T follicular helper cell (primary cell): ENCODE data around the gene ZNF605.
"Not testable (repeated sequence)": the region's sequence is repeated elsewhere in the genome, so short reads cannot be mapped to it uniquely, and the experiment has no call there.

Experiments used
- DNase-seq: peaks from one replicate; pipeline ENCODE4 v3.0.0-alpha.2; 2020; ENCODE audit warnings: low read depth
- total RNA-seq, 2 experiments: gene quantifications; one replicate each; lab custom pipeline; 2026; lab: John Stamatoyannopoulos, UW

ZNF605 gene
- total RNA-seq: 10.1 to 20.4 reads per million in 2 experiments

DNA sequence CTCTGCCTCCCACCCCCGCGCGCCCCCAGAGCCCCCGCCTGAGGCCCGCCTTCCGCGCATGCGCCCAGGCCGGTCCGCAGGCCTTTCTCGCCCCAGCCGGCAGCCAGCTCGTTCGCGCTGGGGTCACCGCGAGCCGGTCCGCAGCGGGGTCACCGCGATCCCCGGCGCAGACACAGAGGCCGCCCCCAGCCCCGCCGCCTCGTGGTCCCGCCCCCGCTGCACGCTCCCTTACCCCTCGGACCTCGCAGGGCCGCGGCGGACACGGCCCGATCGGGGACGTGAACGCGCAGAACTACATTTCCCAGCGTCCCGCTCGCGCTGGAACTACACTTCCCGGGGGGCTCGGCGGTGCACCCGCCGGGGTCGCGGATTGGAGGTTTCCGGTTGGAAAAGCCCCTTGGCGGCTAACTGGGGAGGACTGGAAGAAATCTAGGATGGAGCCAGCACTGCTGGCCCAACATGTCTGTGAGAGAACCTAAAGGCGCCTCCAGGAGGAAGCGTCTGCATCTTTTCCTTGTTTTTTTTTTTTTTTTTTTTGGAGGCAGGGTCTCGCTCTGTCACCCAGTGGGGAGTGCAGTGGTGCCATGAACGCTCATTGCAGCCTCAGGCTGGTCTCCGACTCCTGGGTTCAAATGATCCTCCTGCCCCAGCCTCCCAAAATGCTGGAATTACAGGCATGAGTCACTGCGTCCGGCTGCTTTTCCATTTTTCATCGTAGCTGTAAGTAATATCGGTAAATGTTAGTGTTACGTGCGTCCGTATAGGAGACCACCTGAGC lies at the start of gene ZNF605:
Gene ZNF605, minus strand, starts transcription at position 296 of the 778 bp plus-strand sequence. CDS start 10,671 bp downstream, outside the sequence.
- DNase-seq: peak; percentile 78

DNA sequence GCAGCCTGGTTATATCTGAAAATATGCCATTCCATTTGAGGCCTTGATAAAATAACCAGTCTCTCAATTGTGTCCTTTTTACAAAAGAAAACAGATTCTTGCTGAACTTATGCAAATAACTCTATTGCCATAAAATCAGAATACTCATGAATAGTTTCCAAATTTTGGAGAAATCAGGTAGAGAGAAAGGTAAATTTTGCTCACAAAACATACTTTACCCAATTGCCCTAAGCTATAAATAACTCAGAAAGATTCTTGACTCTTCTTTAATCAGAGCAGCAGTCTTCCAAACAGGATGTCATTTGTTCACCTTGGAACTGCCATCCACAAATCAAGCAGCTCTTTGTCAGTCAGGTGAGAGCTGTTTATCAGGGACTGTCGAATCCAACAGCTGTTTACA lies 42.6 kb upstream of the ZNF605 start:
- DNase-seq: no peak

DNA sequence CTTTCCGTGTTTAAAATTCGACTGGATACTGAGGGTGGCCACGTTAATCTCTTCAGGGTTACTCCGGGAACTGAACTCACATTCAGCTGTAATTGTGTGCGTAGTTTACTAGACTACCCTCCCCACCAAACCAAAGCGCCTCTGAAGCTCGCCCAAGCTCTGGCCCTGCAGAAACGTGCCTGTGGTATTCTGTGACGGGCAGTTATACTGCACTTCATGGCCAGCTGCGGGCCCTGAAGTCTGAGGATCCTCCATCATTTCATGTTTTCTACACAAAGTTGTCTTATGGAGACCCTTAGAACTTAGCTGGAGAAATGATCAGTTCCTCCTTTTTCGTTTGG lies 30.7 kb upstream of the ZNF605 start:
- no peak for DNase-seq

DNA sequence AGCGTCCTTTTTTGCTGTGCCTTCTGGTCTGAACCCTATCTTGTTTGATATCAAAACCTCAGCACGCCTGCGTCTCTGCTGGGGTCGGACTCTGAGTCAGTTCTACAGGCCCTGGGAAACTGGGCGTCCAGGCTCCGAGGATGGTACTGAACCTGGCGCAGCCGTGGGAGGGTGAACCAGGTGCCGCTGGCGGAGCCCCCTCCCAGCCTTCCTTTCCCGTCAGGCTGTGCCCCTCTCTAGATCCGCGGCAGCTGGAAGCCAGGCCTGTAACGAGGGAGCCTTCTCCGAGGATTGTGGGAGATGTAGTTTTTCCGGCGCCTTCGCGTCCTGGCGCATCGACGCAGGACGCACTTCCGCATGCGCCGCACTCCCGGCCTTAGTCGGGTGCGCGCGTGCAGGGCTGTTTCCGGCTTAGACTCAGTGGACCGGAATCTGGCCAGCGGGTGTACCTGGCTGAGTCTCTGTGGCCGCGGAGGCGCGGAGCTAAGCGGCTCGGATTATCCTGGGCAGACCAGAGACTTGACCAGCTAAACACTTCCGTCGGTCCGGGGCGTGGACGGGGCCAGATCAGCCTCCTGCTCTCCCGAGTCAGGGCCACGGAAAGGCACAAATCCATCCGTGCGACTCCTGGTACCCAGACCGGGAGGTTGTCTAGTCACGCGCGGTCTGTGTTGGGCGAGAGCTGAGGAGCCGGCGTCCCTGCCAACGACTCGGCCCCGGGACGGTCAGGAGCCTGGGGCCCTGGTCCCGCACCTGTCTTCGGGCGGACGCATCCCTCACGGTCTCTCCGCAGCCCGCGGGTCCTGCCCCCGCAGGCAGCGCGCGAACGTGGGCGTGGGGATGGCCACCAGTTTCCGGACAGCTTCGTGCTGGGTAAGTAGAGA lies 30.1 kb upstream of the ZNF605 start, which contains the start of gene ZNF26:
Gene ZNF26, plus strand, starts transcription at position 367 of the 884 bp plus-strand sequence. Its CDS starts 474 bp downstream, at position 841.
- DNase-seq: peak; percentile 83

DNA sequence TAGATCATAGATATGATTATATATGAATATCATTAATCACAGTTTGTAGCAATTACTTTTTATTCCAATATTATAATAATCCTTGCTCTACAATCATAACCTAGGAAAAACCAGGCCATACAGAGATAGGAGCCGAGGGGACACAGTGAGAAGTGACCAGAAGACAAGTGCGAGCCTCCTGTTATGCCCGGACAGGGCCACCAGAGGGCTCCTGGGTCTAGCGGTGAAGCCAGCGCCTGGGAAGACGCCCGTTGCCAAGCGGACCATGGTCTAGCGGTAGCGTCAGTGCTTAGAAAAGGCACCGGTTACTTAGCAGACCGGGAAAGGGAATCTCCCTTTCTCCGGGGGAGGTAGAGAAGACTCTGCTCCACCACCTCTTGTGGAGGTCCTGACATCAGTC lies 20.8 kb upstream of the ZNF605 start:
- DNase-seq: not testable (repeated sequence)

DNA sequence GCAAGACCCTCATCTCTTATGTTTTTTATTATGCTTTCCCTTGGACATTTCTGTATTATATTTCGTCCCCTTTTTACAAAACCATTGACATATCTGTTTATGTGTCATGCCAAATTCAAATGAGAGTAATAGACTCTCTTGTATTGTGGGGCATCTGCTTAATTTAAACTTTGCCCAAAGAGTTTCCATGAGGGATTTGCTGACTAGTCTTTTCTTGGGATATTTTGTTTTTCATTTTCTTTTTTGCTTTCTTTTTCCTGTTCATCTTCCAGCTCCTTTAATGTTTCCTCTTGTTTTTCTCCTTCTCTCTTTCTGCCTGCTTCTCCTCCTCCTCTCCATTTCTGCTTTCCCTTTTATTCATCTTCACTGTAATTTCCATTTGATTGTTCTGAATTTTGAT lies 16.3 kb upstream of the ZNF605 start:
- DNase-seq: no peak

DNA sequence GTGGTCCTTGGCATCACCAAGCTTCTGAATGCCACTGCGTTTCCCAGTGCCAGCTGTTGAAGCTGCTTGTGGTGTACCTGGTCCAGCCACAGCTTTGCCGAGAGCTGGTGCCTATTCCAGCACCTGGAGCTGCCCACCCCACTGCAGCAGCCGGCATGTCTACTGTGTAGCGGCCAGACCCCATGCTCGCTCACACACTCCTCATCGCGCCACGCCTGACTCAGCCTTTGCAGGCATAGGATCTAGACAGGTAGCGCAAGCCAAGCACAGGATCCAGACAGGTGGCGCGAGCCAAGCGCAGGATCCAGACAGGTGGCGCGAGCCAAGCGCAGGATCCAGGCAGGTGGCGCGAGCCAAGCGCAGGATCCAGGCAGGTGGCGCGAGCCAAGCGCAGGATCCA lies 11.6 kb upstream of the ZNF605 start:
- DNase-seq: no peak

DNA sequence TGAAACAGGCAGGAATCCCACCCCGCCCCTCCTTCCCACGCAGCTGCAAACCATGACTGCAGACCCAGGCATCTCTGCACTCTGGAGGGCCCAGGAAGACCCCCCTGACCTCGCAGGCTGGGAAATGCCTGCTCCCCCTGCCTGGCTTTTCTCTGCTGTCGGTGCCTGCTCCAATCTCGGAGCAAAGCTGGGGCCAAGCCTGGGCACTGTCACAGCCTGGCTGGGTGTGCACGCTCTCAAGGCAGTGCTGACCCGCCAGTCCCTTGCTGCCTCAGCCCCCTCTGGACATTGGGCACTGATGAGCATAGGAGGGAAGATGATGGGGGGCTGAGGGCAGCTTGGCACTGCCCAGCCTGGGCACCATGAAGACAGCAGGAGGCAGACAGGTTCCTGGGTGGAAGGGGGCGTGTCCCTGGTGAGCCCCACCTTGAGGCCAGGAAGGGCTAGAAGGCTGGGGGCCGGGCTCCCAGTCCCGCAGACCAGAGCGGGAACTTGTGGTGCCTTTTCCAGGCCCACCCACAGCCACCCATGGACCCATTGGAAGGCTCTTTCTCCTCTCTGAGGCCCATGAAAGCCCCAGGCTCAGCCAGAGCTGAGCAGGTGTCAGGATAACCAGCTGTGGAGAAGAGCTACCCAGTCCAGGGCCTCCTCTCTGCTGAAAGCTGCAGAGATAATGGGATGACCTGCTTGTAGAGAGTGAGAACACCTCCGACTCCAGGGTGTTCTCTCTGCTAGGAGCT lies 10.7 kb upstream of the ZNF605 start:
- no peak for DNase-seq

DNA sequence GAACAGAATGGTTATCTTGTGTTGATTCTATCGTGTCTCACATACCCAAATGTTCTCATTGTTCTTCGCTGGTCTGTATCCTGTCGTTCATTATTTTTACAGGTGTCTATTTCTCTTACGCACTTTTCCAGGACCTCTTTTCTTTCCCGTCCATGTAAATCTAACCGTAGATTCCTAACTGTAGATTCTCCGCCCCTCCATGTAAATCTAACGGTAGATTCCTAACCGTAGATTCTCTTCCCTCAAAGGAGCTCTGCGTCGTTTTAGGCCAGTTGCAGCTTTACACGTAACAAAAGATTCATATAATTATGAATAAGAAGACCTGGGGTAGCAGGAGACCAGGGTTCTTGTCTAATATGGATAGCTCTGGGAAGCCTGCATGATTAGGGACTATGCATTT lies 9.7 kb upstream of the ZNF605 start:
- DNase-seq: no peak

DNA sequence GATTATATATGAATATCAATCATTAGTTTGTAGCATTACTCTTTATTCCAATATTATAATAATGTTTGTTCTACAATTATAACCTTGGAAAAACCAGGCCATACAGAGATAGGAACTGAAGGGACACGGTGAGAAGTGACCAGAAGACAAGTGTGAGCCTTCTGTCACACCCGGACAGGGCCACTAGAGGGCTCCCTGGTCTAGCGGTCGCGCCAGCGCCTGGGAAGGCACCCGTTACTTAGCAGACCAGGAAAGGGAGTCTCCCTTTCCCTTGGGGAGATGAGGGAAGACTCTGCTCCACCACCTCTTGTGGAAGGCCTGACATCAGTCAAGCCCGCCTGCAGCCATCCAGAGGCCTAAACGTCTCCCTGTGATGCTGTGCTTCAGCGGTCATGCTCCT lies 7.8 kb upstream of the ZNF605 start:
- not testable (repeated sequence) for DNase-seq

DNA sequence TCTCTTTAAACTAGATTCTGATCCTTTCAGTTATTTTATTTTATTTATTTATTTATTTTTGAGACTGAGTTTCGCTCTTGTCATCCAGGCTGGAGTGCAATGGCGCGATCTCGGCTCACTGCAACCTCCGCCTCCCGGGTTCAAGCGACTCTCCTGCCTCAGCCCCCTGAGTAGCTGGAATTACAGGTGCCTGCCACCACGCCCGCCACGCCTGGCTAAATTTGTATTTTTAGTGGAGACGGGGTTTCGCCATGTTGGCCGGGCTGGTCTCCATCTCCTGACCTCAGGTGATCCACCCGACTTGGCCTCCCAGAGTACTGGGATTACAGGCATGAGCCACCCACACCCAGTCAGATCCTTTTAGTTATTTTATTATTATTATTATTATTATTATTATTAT lies 5.7 kb upstream of the ZNF605 start:
- not testable (repeated sequence) for DNase-seq

DNA sequence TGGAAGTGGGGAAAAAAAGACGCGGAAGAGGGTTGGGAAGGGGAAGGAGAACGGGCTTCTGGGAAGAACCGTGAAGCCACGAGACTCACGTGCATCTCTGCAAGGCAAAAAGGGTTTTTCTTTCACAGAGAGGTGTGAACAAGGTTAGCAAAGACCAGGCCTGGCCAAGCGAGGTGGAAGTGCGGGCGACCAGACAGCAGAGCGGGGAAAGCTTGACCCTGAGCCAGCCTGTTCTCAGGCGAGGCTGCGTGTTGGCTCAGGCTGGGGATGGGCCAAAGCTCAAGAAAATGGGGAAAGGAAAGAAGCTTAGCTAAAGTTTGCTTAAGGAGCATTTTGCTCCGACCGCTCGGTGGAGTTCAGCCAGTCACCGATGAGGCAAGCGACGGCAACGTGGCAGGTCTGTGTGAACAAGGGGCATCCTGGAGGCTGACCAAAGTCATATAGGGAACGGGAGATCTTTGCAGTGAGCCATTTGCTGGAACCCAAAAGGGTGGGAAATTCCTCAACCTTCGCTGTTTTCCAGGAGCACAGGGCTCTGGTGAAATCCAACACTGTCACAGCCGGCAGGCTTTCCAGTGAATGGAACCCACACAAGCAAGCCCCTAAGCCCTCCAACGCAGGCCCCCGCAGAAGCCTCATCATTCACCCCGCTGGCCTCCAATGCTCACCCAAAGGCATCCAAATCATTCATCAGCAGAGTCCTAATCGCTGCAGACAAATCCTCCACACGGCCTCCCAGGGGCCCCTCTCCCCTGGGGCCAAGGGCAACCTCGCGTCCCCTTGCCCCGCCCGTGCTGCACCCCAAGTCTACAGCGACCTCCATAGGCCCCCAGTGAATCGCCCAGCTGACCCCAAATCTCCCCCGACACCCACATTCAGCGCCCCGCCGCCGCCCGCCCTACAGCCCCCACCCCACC lies 754 bp downstream of the ZNF605 start:
- peak; percentile 10 for DNase-seq

DNA sequence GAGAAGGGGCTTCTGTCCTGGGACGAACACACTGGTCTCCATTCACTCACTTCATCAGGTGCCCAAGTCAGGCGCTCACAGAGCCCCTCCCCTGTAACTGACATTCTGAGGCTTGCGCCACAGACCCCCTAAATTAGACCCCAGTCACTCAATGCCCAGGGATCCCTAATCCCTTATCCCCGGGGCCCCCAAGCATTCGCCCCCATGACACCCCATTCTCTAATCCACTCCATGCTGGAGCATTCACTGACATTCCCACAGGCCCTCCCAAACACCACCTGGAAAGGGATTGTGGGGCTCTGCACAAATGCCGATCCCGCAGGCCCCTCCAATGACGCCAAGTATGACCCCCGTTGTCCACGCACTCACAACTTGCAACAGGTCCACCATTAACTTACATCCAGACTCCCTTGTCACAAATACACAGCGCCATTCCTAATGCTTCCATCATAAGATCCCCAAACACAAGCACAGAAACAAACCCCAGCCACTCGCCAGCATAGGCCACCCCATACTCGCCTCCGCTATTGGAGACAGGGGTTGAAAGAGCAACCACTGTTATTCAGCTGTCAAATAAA lies 1.5 kb downstream of the ZNF605 start:
- DNase-seq: no peak

DNA sequence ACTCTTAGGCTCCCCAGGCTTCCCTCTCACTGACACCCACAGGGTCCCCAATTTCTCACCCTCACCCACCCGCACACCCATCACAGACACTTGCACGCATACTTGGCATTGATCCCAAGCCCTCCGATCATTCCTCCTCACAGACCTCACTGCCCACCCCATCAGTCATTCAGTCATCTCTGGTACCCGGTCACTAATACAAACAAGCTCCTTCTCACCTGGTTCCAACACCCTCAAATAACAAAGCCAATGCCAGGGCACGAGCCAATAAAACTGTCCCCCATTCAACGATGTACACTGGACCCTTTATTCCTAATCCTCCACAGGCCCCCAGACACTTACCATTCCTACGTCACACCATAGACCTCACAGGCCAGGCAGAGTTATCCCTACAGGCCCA lies 2.3 kb downstream of the ZNF605 start:
- DNase-seq: no peak

DNA sequence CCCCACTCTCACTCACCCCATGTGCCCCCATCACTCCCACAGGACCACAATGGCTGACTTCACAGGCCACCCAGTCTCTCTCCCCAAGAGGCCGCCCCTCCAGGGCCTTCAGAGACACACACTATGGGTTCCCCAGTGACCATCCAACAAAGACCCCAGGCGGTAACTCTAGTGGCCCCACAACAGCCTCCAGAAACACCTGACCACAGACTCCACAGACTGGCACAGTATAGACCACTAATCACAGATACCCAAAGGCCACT lies 3.0 kb downstream of the ZNF605 start:
- no peak for DNase-seq

DNA sequence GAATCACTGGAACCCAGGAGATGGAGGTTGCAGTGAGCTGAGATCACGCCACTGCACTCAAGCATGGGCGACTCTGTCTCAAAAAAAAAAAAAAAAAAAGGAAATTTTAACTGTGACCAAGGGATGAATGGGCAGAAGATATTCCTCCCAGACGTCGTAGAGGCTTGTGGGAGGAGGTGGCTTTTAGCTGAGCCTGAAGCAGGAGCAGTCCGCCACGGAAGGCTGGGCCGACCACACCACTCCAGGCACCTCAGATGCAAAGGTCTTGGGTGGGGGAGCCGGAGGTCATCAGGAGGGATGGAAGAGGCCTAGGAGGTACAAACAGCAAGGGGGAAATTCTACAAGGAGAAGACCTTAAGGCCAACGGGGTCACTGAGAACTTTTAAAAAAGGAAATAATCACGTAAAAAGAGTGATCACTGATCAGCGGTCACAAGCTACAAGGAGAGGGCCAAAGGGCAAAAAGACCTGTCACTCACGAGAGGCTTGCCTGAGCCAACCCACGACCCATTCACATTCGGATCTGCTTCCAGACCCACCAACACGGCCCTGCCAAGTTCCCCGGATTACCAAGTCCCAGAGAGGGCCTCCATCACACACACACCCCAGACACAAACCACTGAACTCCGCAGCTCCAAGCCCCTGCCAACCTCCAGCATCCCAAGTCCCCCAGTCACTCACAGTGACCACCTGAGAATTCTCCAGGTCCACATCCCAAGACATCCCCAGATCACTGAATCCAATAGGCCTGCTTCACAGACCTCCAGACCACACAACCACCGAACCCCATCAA lies 3.5 kb downstream of the ZNF605 start:
- no peak for DNase-seq

DNA sequence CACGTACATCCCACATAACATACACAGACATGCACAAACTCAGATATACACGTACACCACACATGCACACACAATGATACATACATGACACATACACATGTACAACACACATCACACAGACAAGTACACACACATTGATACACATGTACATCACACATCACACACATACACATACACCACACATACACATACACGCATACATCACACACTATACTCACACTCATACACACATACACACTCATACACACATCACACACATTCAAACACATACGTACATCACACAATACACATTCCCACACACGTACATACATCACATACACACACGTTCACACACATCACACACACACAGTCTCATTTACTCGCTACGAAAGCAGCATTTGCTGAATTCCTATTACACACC lies 4.5 kb downstream of the ZNF605 start:
- no peak for DNase-seq

DNA sequence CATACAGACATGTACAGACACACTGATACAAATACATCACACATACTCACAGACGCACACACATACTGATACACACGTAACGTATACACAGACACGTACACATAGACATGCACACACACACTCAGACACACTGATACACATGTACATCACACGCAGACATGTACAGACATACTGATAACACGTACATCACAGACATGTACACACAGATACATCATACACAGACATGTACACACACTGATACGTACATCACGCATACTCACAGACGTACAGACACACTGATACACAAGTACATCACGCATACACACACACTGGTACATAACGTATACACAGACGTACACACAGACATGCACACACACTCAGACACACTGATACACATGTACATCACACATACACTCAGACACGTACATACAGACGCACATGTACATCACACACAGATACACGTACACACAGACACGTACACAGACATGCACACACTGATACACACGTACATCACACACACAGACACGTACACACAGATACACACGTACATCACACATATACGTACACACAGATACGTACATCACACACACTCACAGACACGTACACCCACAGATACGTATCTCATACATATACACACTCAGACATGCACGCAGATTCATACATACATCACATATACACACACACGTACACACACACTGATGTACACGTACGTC lies 5.1 kb downstream of the ZNF605 start:
- no peak for DNase-seq

DNA sequence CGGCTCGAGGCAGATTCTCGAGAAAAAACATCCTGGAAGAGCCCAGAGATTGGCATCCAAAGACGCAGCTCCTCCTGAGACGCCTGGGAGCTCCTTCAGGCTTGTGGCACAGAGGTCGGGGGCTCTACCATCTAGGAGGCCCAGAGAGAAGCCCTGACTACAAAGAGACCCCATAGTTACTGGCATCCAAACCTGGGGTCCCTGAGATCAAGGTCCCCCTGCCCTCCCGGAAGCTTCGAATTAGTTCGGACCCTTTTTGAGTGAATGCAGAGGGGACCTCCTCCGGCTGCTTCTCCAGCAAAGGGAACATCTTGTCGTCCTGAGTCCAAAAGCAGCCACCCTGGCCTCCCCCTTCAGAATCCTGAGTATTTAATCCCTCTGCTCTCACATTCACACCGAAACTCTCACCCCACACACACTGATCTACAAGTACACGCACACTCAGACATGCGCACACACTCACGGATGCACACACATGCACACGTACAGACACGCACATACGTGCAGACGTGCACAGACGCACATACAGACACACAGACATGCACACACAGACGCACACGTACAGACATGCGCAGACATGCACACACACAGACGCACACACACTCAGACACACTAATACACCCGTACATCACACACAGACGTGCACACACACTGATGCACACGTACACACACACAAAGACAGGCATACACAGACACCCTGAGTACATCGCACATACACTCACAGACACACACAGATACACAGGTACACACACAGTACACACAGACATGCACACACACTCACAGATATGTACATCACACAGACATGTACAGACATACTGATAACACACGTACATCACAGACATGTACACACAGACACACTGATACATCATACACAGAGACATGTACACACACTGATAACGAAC lies 5.9 kb downstream of the ZNF605 start:
- DNase-seq: no peak
